ENCODE data around the gene PLAGL1. TPM values are rescaled to one million over a fixed set of nuclear protein-coding genes. Genes with fewer than 3 reads are reported as not detected.

The PLAGL1 gene
- total and polyA plus RNA-seq, 2 donors (not counting 1 experiment from before 2014, with no cell fraction given) = 23.6 to 36.0 TPM

GRCh38 chr6:143934331-143934730, 73.7 kb downstream of the PLAGL1 start:
- H2AFZ ChIP-seq (ENCODE audit: insufficient read depth, low read depth, low read length, poor library complexity, severe bottlenecking) = no peak overlapping the region
- peaks cover 10% of the 10 kb centered on the region for H3K9me3 Mint-ChIP-seq (ENCODE audit: insufficient read depth)
- H3K27me3 ChIP-seq (replicated peaks in 1 of 4; ENCODE audit: control extremely low read depth in 1 of 4, control insufficient read depth in 3 of 4, insufficient read depth in 4 of 4, low read length in 3 of 4) = no peaks in the 10 kb centered on the region
- ChIA-PET CTCF (interaction anchor here (1.4 kb wide), 1 partner anchor 9 kb away, joined by 3 read pairs; no protein-coding TSS in a partner anchor), POLR2A (no interaction called here)
- H3K9me3 ChIP-seq (ENCODE audit: control extremely low read depth in 1 of 3, control insufficient read depth in 2 of 3, insufficient read depth in 1 of 3, low read length in 2 of 3) = peaks cover 0 to 14% (median 5%) of the 10 kb centered on the region in 3 donors
- no peak overlapping the region for H3K27ac Mint-ChIP-seq
- no peaks in the 10 kb centered on the region for H3K36me3 ChIP-seq (replicated peaks in 1 of 2; ENCODE audit: control extremely low read depth in 1 of 2, control insufficient read depth in 1 of 2, extremely low read depth in 1 of 2, insufficient read depth in 2 of 2, low read length in 1 of 2)
- H3K27ac ChIP-seq (ENCODE audit: low read length in 2 of 2) = no peak overlapping the region
- DNase-seq (no peak), ATAC-seq (ENCODE audit: low read depth) (no peak)
- 100% methylated on average over 1 of the region's 1 CpG for WGBS (ENCODE audit: insufficient coverage)
- no peaks in the 10 kb centered on the region for H4K20me1 ChIP-seq (ENCODE audit: control insufficient read depth, insufficient read depth, low read length, poor library complexity, severe bottlenecking)
- no peaks in the 10 kb centered on the region for H3K4me1 ChIP-seq (ENCODE audit: control insufficient read depth in 2 of 2, insufficient read depth in 2 of 2, low read length in 2 of 2)
- no peak overlapping the region for H3K9ac ChIP-seq (ENCODE audit: low read length)
- H3K27me3 Mint-ChIP-seq = no peaks in the 10 kb centered on the region
- no peak overlapping the region for H3K4me2 ChIP-seq (replicated peaks; ENCODE audit: low read depth, low read length, poor library complexity, severe bottlenecking)
- intact Hi-C loops (cut with micrococcal nuclease) = no loop called here
- no peaks in the 10 kb centered on the region for H3K4me1 Mint-ChIP-seq
- no peak overlapping the region for H3K4me3 ChIP-seq (ENCODE audit: control extremely low read depth in 1 of 5, extremely low read depth in 1 of 5, insufficient read depth in 1 of 5, low read depth in 2 of 5, low read length in 4 of 5)
- H3K79me2 ChIP-seq (ENCODE audit: control insufficient read depth, insufficient read depth, low read length) = no peaks in the 10 kb centered on the region
- no peak overlapping the region for H3K4me3 Mint-ChIP-seq
- TF ChIP-seq CTCF (IDR thresholded peaks at IDR 0.05) = no peak
- no peak for TF ChIP-seq EZH2 (IDR thresholded peaks at IDR 0.05; ENCODE audit: borderline replicate concordance, insufficient read depth, low read depth, low read length, poor library complexity, severe bottlenecking)

GRCh38 chr6:143929975-143930374, 78.1 kb downstream of the PLAGL1 start:
- DNase-seq (no peak), ATAC-seq (ENCODE audit: low read depth) (no peak)
- H3K79me2 ChIP-seq (ENCODE audit: control insufficient read depth, insufficient read depth, low read length) = no peaks in the 10 kb centered on the region
- Mint-ChIP-seq H3K4me3 (no peak overlapping the region), H3K9me3 (ENCODE audit: insufficient read depth) (peaks cover 12% of the 10 kb centered on the region), H3K27me3 (no peaks in the 10 kb centered on the region), H3K27ac (no peak overlapping the region), H3K4me1 (no peaks in the 10 kb centered on the region)
- no peak overlapping the region for H3K27ac ChIP-seq (ENCODE audit: low read length in 2 of 2)
- TF ChIP-seq EZH2 (IDR thresholded peaks at IDR 0.05; ENCODE audit: borderline replicate concordance, insufficient read depth, low read depth, low read length, poor library complexity, severe bottlenecking) (no peak), CTCF (IDR thresholded peaks at IDR 0.05) (no peak)
- no peak overlapping the region for H3K9ac ChIP-seq (ENCODE audit: low read length)
- POLR2A ChIA-PET = no interaction called here
- no peaks in the 10 kb centered on the region for H3K27me3 ChIP-seq (replicated peaks in 1 of 4; ENCODE audit: control extremely low read depth in 1 of 4, control insufficient read depth in 3 of 4, insufficient read depth in 4 of 4, low read length in 3 of 4)
- CTCF ChIA-PET = interaction anchor here (3.1 kb wide), 1 partner anchor 10 kb away, joined by 12 read pairs; no protein-coding TSS in a partner anchor
- intact Hi-C loops (cut with micrococcal nuclease) = no loop called here
- H3K9me3 ChIP-seq (ENCODE audit: control extremely low read depth in 1 of 3, control insufficient read depth in 2 of 3, insufficient read depth in 1 of 3, low read length in 2 of 3) = peaks cover 0 to 17% (median 5%) of the 10 kb centered on the region in 3 donors
- H3K36me3 ChIP-seq (replicated peaks in 1 of 2; ENCODE audit: control extremely low read depth in 1 of 2, control insufficient read depth in 1 of 2, extremely low read depth in 1 of 2, insufficient read depth in 2 of 2, low read length in 1 of 2) = peaks cover 0 to 4% of the 10 kb centered on the region in 2 experiments
- no peaks in the 10 kb centered on the region for H3K4me1 ChIP-seq (ENCODE audit: control insufficient read depth in 2 of 2, insufficient read depth in 2 of 2, low read length in 2 of 2)
- H3K4me3 ChIP-seq (ENCODE audit: control extremely low read depth in 1 of 5, extremely low read depth in 1 of 5, insufficient read depth in 1 of 5, low read depth in 2 of 5, low read length in 4 of 5) = no peak overlapping the region
- no peak overlapping the region for H3K4me2 ChIP-seq (replicated peaks; ENCODE audit: low read depth, low read length, poor library complexity, severe bottlenecking)
- no peaks in the 10 kb centered on the region for H4K20me1 ChIP-seq (ENCODE audit: control insufficient read depth, insufficient read depth, low read length, poor library complexity, severe bottlenecking)
- no peak overlapping the region for H2AFZ ChIP-seq (ENCODE audit: insufficient read depth, low read depth, low read length, poor library complexity, severe bottlenecking)
